Transverse colon (tissue), 4 donors: ENCODE results near the gene FAR2. TPM values are rescaled to one million over a fixed set of nuclear protein-coding genes. Genes with fewer than 3 reads are reported as not detected.

ENCODE experiments used
- DNase-seq: peaks from one replicate; pipeline ENCODE4 v3.0.0-alpha.2; 2019
- H3K27ac ChIP-seq, 4 donors: fragments of 200-600 bp; sonication (generic); 2 replicates each; pipeline ENCODE4 v1.5.1; 2016 to 2018; ENCODE audit warnings: inconsistent platforms in 4 of 4
- H3K27me3 ChIP-seq: fragments of 200-600 bp; sonication (generic); 2 replicates; pipeline ENCODE4 v1.5.1; 2017; ENCODE audit warnings: inconsistent platforms
- H3K36me3 ChIP-seq, 4 donors: fragments of 200-600 bp; sonication (generic); 2 replicates each; pipeline ENCODE4 v1.5.1; 2017 to 2019; ENCODE audit warnings: inconsistent platforms in 4 of 4
- H3K4me1 ChIP-seq, 4 donors: fragments of 200-600 bp; sonication (generic); 2 replicates each; pipeline ENCODE4 v1.5.1; 2017 to 2020; ENCODE audit warnings: inconsistent platforms in 4 of 4
- H3K4me3 ChIP-seq, 4 donors: fragments of 200-600 bp; sonication (generic); 1 replicate in 1 of 4; 2 replicates in 3 of 4; pipeline versions ENCODE4 v1.5.1 to v1.6.1; 2017 to 2019; ENCODE audit warnings: inconsistent platforms in 4 of 4
- H3K9me3 ChIP-seq, 2 donors: fragments of 200-600 bp; sonication (generic); 2 replicates each; pipeline ENCODE4 v1.5.1; 2017 to 2019; ENCODE audit warnings: inconsistent platforms in 2 of 2
- EP300 ChIP-seq: sonication (generic); formaldehyde crosslinking; IDR thresholded peaks from one replicate; pipeline ENCODE4 v1.6.1; 2017; ENCODE audit warnings: antibody characterized with exemption, low read depth
- POLR2A ChIP-seq: fragments of 450-650 bp; IDR thresholded peaks from one replicate; pipeline ENCODE4 v1.6.1; 2016; ENCODE audit warnings: antibody characterized with exemption, mild to moderate bottlenecking, moderate library complexity
- POLR2AphosphoS5 ChIP-seq, 3 donors: sonication (generic); formaldehyde crosslinking; IDR thresholded peaks; one replicate each; pipeline ENCODE4 v1.6.1; 2016; ENCODE audit warnings: antibody characterized with exemption in 3 of 3
- WGBS, 2 donors: methylation state at CpG; one replicate each; pipeline ENCODE4 v1.1.5; 2018; ENCODE audit warnings: low coverage in 1 of 2; 5-methylcytosine and 5-hydroxymethylcytosine counted together
- in situ Hi-C, 4 donors: fragments of 200-750 bp; cut with MboI; loops; one replicate each; pipeline versions ENCODE4 v1.15.0 to v1.15.1; 2017; ENCODE audit warnings: low sequenced_read_pairs in 3 of 4, low pct_ligation_motif_present in 1 of 4, low pct_unique_long_range_greater_than_20kb in 1 of 4
- intact Hi-C: fragments of 100-400 bp; cut with DNase I; formaldehyde crosslinking; loops from one replicate; pipeline ENCODE4 v1.15.1; 2023; ENCODE audit warnings: low total_unique reads
- total RNA-seq, 4 donors: library from RNA; depleted of rRNA; stranded (reverse); fragments of >200 nt; gene quantifications; one replicate each; pipeline ENCODE4 v1.1.0, GENCODE V29; 2016
- TF ChIP-seq, protein P1 (sequence below), 5 experiments: fragments of 200-600 bp in 3 of 5; fragments of 450-650 bp in 2 of 5; sonication (generic) in 3 of 5; IDR thresholded peaks; 1 replicate in 2 of 5; 2 replicates in 3 of 5; pipeline ENCODE4 v1.5.1; 2016 to 2017; ENCODE audit warnings: antibody characterized with exemption in 5 of 5, inconsistent platforms in 3 of 5, mild to moderate bottlenecking in 2 of 5, moderate library complexity in 1 of 5

The FAR2 gene
- total RNA-seq, 4 donors from 2014 or later: 57.6 to 72.7 (median 65.7) TPM

DNA sequence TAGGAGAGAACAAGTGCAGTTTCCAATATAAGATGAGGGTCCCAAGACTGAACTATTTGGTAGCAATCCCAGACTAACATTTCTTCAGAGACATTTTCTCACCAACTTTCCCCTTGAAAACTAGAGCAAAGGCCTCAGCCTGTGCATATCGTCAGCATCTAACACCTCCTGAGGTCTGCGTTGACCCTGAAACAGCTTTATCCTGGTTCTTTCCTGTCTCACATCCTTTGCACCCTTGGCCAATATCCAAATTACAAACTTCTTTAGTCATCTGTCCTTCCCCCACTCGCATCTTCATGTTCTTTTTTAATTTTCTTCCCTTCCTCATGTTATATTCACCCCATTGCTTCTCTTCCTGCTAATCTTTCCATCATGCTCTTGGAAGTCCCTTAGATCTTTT, 83.0 kb downstream of the FAR2 start:
- 84 to 93% methylated on average over 3 of the region's 3 CpGs for WGBS, 2 donors
- intact Hi-C loops (no loop called here), in situ Hi-C loops (no loop called here)
- Histone ChIP-seq H3K27me3 (no peaks in the 10 kb centered on the region), H3K4me3 (no peak overlapping the region), H3K27ac (no peak overlapping the region), H3K9me3 (no peaks in the 10 kb centered on the region), H3K36me3 (no peaks in the 10 kb centered on the region), H3K4me1 (no peaks in the 10 kb centered on the region)
- no peak for TF ChIP-seq POLR2AphosphoS5 (IDR thresholded peaks at IDR 0.05)
- TF ChIP-seq POLR2A: no peak
- TF ChIP-seq, protein P1, sequence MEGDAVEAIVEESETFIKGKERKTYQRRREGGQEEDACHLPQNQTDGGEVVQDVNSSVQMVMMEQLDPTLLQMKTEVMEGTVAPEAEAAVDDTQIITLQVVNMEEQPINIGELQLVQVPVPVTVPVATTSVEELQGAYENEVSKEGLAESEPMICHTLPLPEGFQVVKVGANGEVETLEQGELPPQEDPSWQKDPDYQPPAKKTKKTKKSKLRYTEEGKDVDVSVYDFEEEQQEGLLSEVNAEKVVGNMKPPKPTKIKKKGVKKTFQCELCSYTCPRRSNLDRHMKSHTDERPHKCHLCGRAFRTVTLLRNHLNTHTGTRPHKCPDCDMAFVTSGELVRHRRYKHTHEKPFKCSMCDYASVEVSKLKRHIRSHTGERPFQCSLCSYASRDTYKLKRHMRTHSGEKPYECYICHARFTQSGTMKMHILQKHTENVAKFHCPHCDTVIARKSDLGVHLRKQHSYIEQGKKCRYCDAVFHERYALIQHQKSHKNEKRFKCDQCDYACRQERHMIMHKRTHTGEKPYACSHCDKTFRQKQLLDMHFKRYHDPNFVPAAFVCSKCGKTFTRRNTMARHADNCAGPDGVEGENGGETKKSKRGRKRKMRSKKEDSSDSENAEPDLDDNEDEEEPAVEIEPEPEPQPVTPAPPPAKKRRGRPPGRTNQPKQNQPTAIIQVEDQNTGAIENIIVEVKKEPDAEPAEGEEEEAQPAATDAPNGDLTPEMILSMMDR (IDR thresholded peaks at IDR 0.05): no peak
- TF ChIP-seq EP300: no peak
- DNase-seq: no peak

DNA sequence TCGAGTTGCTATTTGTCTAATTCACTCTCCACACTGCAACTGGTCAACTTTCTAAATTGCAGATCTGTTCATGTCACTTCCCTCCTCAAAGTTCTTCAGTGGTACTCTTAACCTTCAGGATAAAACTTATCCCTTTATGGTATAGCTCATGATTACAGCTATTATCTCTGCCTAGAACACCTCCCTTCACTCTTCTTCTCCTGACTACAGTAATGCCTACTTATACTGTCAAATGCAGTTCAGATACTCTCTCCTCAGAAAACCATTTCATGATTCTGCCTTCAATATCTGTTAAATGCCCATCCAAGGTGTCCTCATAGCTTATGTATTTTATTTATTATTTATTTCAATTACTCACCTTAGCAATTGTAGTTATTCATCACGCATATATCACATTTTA, 85.5 kb downstream of the FAR2 start:
- no peak for DNase-seq
- H3K27ac ChIP-seq: no peak overlapping the region
- no peaks in the 10 kb centered on the region for H3K27me3 ChIP-seq
- H3K36me3 ChIP-seq: no peaks in the 10 kb centered on the region
- WGBS, 2 donors: 76 to 85% methylated on average over 2 of the region's 2 CpGs
- in situ Hi-C loops (no loop called here), intact Hi-C loops (no loop called here)
- no peak overlapping the region for H3K4me3 ChIP-seq
- TF ChIP-seq POLR2AphosphoS5 (IDR thresholded peaks at IDR 0.05): no peak
- no peaks in the 10 kb centered on the region for H3K9me3 ChIP-seq
- no peaks in the 10 kb centered on the region for H3K4me1 ChIP-seq

DNA sequence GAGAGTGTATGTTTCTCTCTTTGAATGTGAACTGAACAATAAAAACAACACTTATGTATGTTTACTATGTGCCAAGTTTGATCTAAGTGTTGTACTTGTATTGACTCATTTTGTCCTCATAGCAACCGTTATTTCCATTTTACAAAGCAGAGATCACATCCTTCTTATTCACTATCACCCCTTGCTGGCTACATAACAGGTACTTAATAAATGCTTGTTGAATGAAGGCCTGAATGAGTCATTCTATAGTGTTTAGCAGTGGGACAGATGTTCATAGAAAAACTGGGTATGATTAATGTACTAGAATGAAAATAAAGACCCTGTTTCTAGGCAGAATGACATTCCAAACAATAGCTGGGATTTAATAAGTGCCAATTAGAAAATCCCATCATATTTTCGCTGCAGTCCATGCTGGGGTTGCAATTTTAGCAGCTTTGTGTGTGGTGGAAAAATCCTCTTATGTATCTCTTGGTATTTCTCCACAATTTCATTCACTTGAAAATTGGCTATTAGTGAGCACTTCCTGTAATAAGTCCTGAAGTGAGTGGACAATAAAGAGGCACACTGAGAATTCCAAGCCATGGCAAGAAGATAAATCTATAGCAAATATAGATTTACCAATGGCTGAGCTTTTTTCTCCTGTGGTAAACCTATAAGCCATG, 86.0 kb downstream of the FAR2 start:
- 54 to 63% methylated on average over 2 of the region's 2 CpGs for WGBS, 2 donors
- no peaks in the 10 kb centered on the region for H3K9me3 ChIP-seq
- no peak overlapping the region for H3K4me3 ChIP-seq
- intact Hi-C loops (no loop called here), in situ Hi-C loops (no loop called here)
- H3K36me3 ChIP-seq: no peaks in the 10 kb centered on the region
- TF ChIP-seq, protein P1 (IDR thresholded peaks at IDR 0.05): no peak
- TF ChIP-seq EP300: no peak
- no peak for TF ChIP-seq POLR2A
- TF ChIP-seq POLR2AphosphoS5 (IDR thresholded peaks at IDR 0.05): no peak
- no peaks in the 10 kb centered on the region for H3K4me1 ChIP-seq
- H3K27me3 ChIP-seq: no peaks in the 10 kb centered on the region
- no peak overlapping the region for H3K27ac ChIP-seq
- DNase-seq: no peak

DNA sequence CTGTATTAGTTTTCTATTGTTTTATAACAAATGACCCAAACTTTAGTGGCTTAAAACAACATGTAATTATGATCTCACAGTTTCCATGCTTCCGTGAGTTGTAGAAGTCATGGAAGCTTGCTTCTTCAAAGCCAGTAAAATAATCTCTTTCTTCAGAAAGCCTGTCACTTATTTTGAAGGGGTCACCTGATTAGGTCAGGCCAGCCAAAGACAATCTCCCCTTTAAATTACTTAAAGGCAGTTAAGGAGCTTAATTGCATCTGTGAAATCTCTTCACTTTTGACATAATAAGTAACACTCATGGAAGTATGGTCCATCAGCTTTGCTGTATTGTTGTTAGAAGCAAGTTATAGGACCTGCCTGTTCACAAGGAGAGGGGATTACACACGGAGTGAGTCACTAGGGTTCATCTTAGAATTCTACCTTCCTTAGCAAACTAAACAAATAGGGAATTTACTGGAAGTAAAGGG, 89.8 kb downstream of the FAR2 start:
- no peak overlapping the region for H3K4me3 ChIP-seq
- in situ Hi-C loops: no loop called here
- no peak for TF ChIP-seq EP300
- no peak for TF ChIP-seq POLR2AphosphoS5 (IDR thresholded peaks at IDR 0.05)
- TF ChIP-seq, protein P1 (IDR thresholded peaks at IDR 0.05): no peak
- TF ChIP-seq POLR2A: no peak
- H3K9me3 ChIP-seq: no peaks in the 10 kb centered on the region
- peaks cover 8 to 31% (median 24%) of the 10 kb centered on the region in 4 donors for H3K4me1 ChIP-seq
- H3K27me3 ChIP-seq: no peaks in the 10 kb centered on the region
- DNase-seq: no peak
- WGBS, 2 donors: 79% methylated on average over 2 of the region's 2 CpGs
- intact Hi-C loops: no loop called here
- no peak overlapping the region for H3K27ac ChIP-seq
- H3K36me3 ChIP-seq: no peaks in the 10 kb centered on the region

DNA sequence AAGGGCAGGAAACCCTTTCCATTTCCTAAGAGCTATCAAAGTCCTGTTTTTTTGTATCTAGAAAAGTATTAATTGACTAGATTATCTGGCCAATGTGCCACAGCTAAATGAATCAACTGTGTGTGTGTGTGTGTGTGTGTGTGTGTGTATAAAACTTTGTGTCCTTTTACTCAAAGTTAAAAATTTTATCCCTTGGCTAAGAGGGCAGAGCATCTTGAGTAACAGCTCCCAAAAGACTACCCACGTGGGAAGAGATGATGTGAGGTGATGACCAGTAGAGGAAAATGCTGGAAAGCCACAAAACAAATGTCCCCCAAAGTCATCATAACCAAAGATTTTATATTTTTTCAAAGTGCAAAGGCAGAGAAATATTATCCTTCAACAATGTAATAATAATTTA, 90.3 kb downstream of the FAR2 start:
- no peaks in the 10 kb centered on the region for H3K36me3 ChIP-seq
- no peaks in the 10 kb centered on the region for H3K27me3 ChIP-seq
- no peak for TF ChIP-seq POLR2A
- no peaks in the 10 kb centered on the region for H3K9me3 ChIP-seq
- intact Hi-C loops (no loop called here), in situ Hi-C loops (no loop called here)
- H3K4me3 ChIP-seq: no peak overlapping the region
- H3K27ac ChIP-seq: no peak overlapping the region
- peaks cover 8 to 31% (median 24%) of the 10 kb centered on the region in 4 donors for H3K4me1 ChIP-seq
- no peak for DNase-seq
- WGBS, 2 donors: 75 to 83% methylated on average over 1 of the region's 1 CpG
